K562 (cell line): ENCODE results near the gene PLAC9. TPM values are rescaled to one million over a fixed set of nuclear protein-coding genes. Genes with fewer than 3 reads are reported as not detected.

Source experiments
- polyA plus RNA-seq, 8 experiments: library from polyadenylated mRNA; depleted of rRNA in 4 of 8; stranded (reverse) in 5 of 8; unstranded in 3 of 8; fragments of >200 nt; fragmentation: Nextera tagmentation in 2 of 8; fragmentation: Illumina TruSeq in 1 of 8; extraction: Ambion mirVana in 2 of 8; extraction: Trizol in 1 of 8; gene quantifications; 2 replicates each; pipeline versions ENCODE4 v1.2.1 to v1.2.3, GENCODE V29; 2011 to 2014; ENCODE audit warnings: inconsistent platforms in 1 of 8, missing spikeins in 1 of 8
- total RNA-seq, 7 experiments: library from RNA; depleted of rRNA in 6 of 7; stranded (reverse); fragments of >200 nt in 6 of 7; fragmentation: Illumina TruSeq in 2 of 7; extraction: Trizol in 2 of 7; gene quantifications; 2 replicates each; pipeline versions ENCODE4 v1.2.1 to v1.2.3, GENCODE V29; 2011 to 2021; ENCODE audit warnings: low replicate concordance in 1 of 7

Gene PLAC9
- total and polyA plus RNA-seq, 9 of the 15 experiments (the other 6 are each of a cell fraction or from before 2014, with no cell fraction given) = not detected

Other genes with a start within 250 kb of the PLAC9 start
- not detected in 2 replicates for gene SFTPD, start 183.6 kb upstream of the PLAC9 start, total RNA-seq (2014; rRNA removed)
- gene SFTPD, start 183.6 kb upstream of the PLAC9 start, total RNA-seq (2014; rRNA removed; fragmentation: Illumina TruSeq; extraction: Trizol) = not detected in 2 replicates
- gene SFTPD, start 183.6 kb upstream of the PLAC9 start, total RNA-seq (2015; rRNA removed; fragmentation: Illumina TruSeq; extraction: Trizol) = not detected in 2 replicates
- 0.20 and 0.29 TPM in 2 replicates for gene SFTPD, start 183.6 kb upstream of the PLAC9 start, total RNA-seq (2021)
- gene SFTPD, start 183.6 kb upstream of the PLAC9 start, polyA plus RNA-seq (2011; rRNA removed) = not detected in 2 replicates
- gene SFTPD, start 183.6 kb upstream of the PLAC9 start, polyA plus RNA-seq (2014; fragmentation: Illumina TruSeq; extraction: Trizol) = not detected in 2 replicates
- gene SFTPD, start 183.6 kb upstream of the PLAC9 start, polyA plus RNA-seq (2014; fragmentation: Nextera tagmentation; extraction: Ambion mirVana) = not detected
- not detected in 2 replicates for gene SFTPD, start 183.6 kb upstream of the PLAC9 start, polyA plus RNA-seq (2014; rRNA removed)
- 0.59 and 1.4 TPM in 2 replicates for gene TMEM254, start 54.1 kb upstream of the PLAC9 start, total RNA-seq (2014; rRNA removed)
- gene TMEM254, start 54.1 kb upstream of the PLAC9 start, total RNA-seq (2014; rRNA removed; fragmentation: Illumina TruSeq; extraction: Trizol) = 1.5 TPM in 2 replicates
- gene TMEM254, start 54.1 kb upstream of the PLAC9 start, total RNA-seq (2015; rRNA removed; fragmentation: Illumina TruSeq; extraction: Trizol) = 0.98 and 1.0 TPM in 2 replicates
- 2.3 TPM in 2 replicates for gene TMEM254, start 54.1 kb upstream of the PLAC9 start, total RNA-seq (2021)
- 1.9 and 4.0 TPM in 2 replicates for gene TMEM254, start 54.1 kb upstream of the PLAC9 start, polyA plus RNA-seq (2011; rRNA removed)
- gene TMEM254, start 54.1 kb upstream of the PLAC9 start, polyA plus RNA-seq (2014; fragmentation: Illumina TruSeq; extraction: Trizol) = 3.2 and 3.9 TPM in 2 replicates
- gene TMEM254, start 54.1 kb upstream of the PLAC9 start, polyA plus RNA-seq (2014; fragmentation: Nextera tagmentation; extraction: Ambion mirVana) = 1 to 10 TPM; 4.7 TPM
- gene TMEM254, start 54.1 kb upstream of the PLAC9 start, polyA plus RNA-seq (2014; rRNA removed) = 1.5 and 1.9 TPM in 2 replicates
- 109 and 153 TPM in 2 replicates for gene ANXA11, start 72.8 kb downstream of the PLAC9 start, total RNA-seq (2014; rRNA removed)
- 107 and 116 TPM in 2 replicates for gene ANXA11, start 72.8 kb downstream of the PLAC9 start, total RNA-seq (2014; rRNA removed; fragmentation: Illumina TruSeq; extraction: Trizol)
- 148 and 173 TPM in 2 replicates for gene ANXA11, start 72.8 kb downstream of the PLAC9 start, total RNA-seq (2015; rRNA removed; fragmentation: Illumina TruSeq; extraction: Trizol)
- gene ANXA11, start 72.8 kb downstream of the PLAC9 start, total RNA-seq (2021) = 182 and 201 TPM in 2 replicates
- gene ANXA11, start 72.8 kb downstream of the PLAC9 start, polyA plus RNA-seq (2011; rRNA removed) = 110 and 146 TPM in 2 replicates
- 212 and 243 TPM in 2 replicates for gene ANXA11, start 72.8 kb downstream of the PLAC9 start, polyA plus RNA-seq (2014; fragmentation: Illumina TruSeq; extraction: Trizol)
- 10 to 100 TPM; 43.6 to 70.0 TPM for gene ANXA11, start 72.8 kb downstream of the PLAC9 start, polyA plus RNA-seq (2014; fragmentation: Nextera tagmentation; extraction: Ambion mirVana)
- gene ANXA11, start 72.8 kb downstream of the PLAC9 start, polyA plus RNA-seq (2014; rRNA removed) = 95.7 and 97.6 TPM in 2 replicates
- gene MAT1A, start 156.9 kb downstream of the PLAC9 start, total RNA-seq (2014; rRNA removed) = 0.05 and 0.12 TPM in 2 replicates
- gene MAT1A, start 156.9 kb downstream of the PLAC9 start, total RNA-seq (2014; rRNA removed; fragmentation: Illumina TruSeq; extraction: Trizol) = 0.15 TPM in 1 of 2 replicates, not detected in the other
- gene MAT1A, start 156.9 kb downstream of the PLAC9 start, total RNA-seq (2015; rRNA removed; fragmentation: Illumina TruSeq; extraction: Trizol) = 0.11 and 0.26 TPM in 2 replicates
- 0.24 and 0.42 TPM in 2 replicates for gene MAT1A, start 156.9 kb downstream of the PLAC9 start, total RNA-seq (2021)
- gene MAT1A, start 156.9 kb downstream of the PLAC9 start, polyA plus RNA-seq (2011; rRNA removed) = 0.03 and 0.04 TPM in 2 replicates
- gene MAT1A, start 156.9 kb downstream of the PLAC9 start, polyA plus RNA-seq (2014; fragmentation: Illumina TruSeq; extraction: Trizol) = 0.03 TPM in 1 of 2 replicates, not detected in the other
- not detected for gene MAT1A, start 156.9 kb downstream of the PLAC9 start, polyA plus RNA-seq (2014; fragmentation: Nextera tagmentation; extraction: Ambion mirVana)
- 0.19 and 0.30 TPM in 2 replicates for gene MAT1A, start 156.9 kb downstream of the PLAC9 start, polyA plus RNA-seq (2014; rRNA removed)
- gene DYDC1, start 224.0 kb downstream of the PLAC9 start, total RNA-seq (2014; rRNA removed) = not detected in 2 replicates
- gene DYDC1, start 224.0 kb downstream of the PLAC9 start, total RNA-seq (2014; rRNA removed; fragmentation: Illumina TruSeq; extraction: Trizol) = not detected in 2 replicates
- not detected in 2 replicates for gene DYDC1, start 224.0 kb downstream of the PLAC9 start, total RNA-seq (2015; rRNA removed; fragmentation: Illumina TruSeq; extraction: Trizol)
- gene DYDC1, start 224.0 kb downstream of the PLAC9 start, total RNA-seq (2021) = not detected in 2 replicates
- not detected in 2 replicates for gene DYDC1, start 224.0 kb downstream of the PLAC9 start, polyA plus RNA-seq (2011; rRNA removed)
- not detected in 2 replicates for gene DYDC1, start 224.0 kb downstream of the PLAC9 start, polyA plus RNA-seq (2014; fragmentation: Illumina TruSeq; extraction: Trizol)
- not detected for gene DYDC1, start 224.0 kb downstream of the PLAC9 start, polyA plus RNA-seq (2014; fragmentation: Nextera tagmentation; extraction: Ambion mirVana)
- gene DYDC1, start 224.0 kb downstream of the PLAC9 start, polyA plus RNA-seq (2014; rRNA removed) = not detected in 2 replicates
- gene DYDC2, start 224.1 kb downstream of the PLAC9 start, total RNA-seq (2014; rRNA removed) = 0.12 TPM in 1 of 2 replicates, not detected in the other
- gene DYDC2, start 224.1 kb downstream of the PLAC9 start, total RNA-seq (2014; rRNA removed; fragmentation: Illumina TruSeq; extraction: Trizol) = 0.11 TPM in 1 of 2 replicates, not detected in the other
- gene DYDC2, start 224.1 kb downstream of the PLAC9 start, total RNA-seq (2015; rRNA removed; fragmentation: Illumina TruSeq; extraction: Trizol) = 0.11 TPM in 1 of 2 replicates, not detected in the other
- not detected in 2 replicates for gene DYDC2, start 224.1 kb downstream of the PLAC9 start, total RNA-seq (2021)
- gene DYDC2, start 224.1 kb downstream of the PLAC9 start, polyA plus RNA-seq (2011; rRNA removed) = not detected in 2 replicates
- 0.06 TPM in 1 of 2 replicates, not detected in the other for gene DYDC2, start 224.1 kb downstream of the PLAC9 start, polyA plus RNA-seq (2014; fragmentation: Illumina TruSeq; extraction: Trizol)
- gene DYDC2, start 224.1 kb downstream of the PLAC9 start, polyA plus RNA-seq (2014; fragmentation: Nextera tagmentation; extraction: Ambion mirVana) = under 1 TPM in 1 of 2 experiments, not detected in 1; 0.18 TPM
- 0.34 TPM in 1 of 2 replicates, not detected in the other for gene DYDC2, start 224.1 kb downstream of the PLAC9 start, polyA plus RNA-seq (2014; rRNA removed)